CD14-positive monocyte (primary cell): ENCODE data around the gene WSB2. TPM values are rescaled to one million over a fixed set of nuclear protein-coding genes. Genes with fewer than 3 reads are reported as not detected.
"Not testable (repeated sequence)": the region's sequence is repeated elsewhere in the genome, so short reads cannot be mapped to it uniquely, and the experiment has no call there.

Experiments
- DNase-seq, 3 donors: peaks; one replicate each; pipeline ENCODE4 v3.0.0-alpha.2; 2011 to 2022
- H2AFZ ChIP-seq: 2 replicates; pipeline ENCODE4 v1.6.0; 2012; ENCODE audit warnings: mild to moderate bottlenecking, low read depth, low read length, inconsistent platforms; ENCODE audit not compliant: insufficient read depth, poor library complexity, severe bottlenecking
- H3K27ac ChIP-seq, 2 donors: 1 replicate in 1 of 2; 2 replicates in 1 of 2; pipeline ENCODE4 v1.5.1; 2012 to 2013; ENCODE audit warnings: low read length in 2 of 2, control low read depth in 1 of 2, inconsistent platforms in 1 of 2, low read depth in 1 of 2, mild to moderate bottlenecking in 1 of 2
- H3K27me3 ChIP-seq, 2 donors: one replicate each; pipeline versions ENCODE4 v1.6.0 to v1.6.1; 2011 to 2013; ENCODE audit warnings: low read length in 2 of 2; ENCODE audit not compliant: control insufficient read depth in 2 of 2, insufficient read depth in 2 of 2
- H3K36me3 ChIP-seq, 2 donors: replicated peaks in 1 of 2; 1 replicate in 1 of 2; 2 replicates in 1 of 2; pipeline versions ENCODE4 v1.5.1 to v1.6.1; 2012 to 2013; ENCODE audit warnings: low read length in 2 of 2, control low read depth in 1 of 2, inconsistent platforms in 1 of 2, mild to moderate bottlenecking in 1 of 2; ENCODE audit not compliant: insufficient read depth in 2 of 2, control insufficient read depth in 1 of 2
- H3K4me1 ChIP-seq, 2 donors: 1 replicate in 1 of 2; 2 replicates in 1 of 2; pipeline versions ENCODE4 v1.5.1 to v1.6.1; 2012 to 2013; ENCODE audit warnings: low read length in 2 of 2, control low read depth in 1 of 2, inconsistent platforms in 1 of 2, mild to moderate bottlenecking in 1 of 2, moderate library complexity in 1 of 2; ENCODE audit not compliant: insufficient read depth in 2 of 2, control insufficient read depth in 1 of 2
- H3K4me2 ChIP-seq: replicated peaks from 2 replicates; pipeline ENCODE3; 2012; ENCODE audit warnings: low read length, moderate library complexity, mild to moderate bottlenecking; ENCODE audit not compliant: poor library complexity, severe bottlenecking; ENCODE audit errors: extremely low read depth
- H3K4me3 ChIP-seq, 3 experiments: fragments of 200-600 bp in 1 of 3; sonication (generic) in 1 of 3; replicated peaks in 1 of 3; 1 replicate in 2 of 3; 2 replicates in 1 of 3; pipeline ENCODE4 v1.5.1; 2011 to 2013; ENCODE audit warnings: low read length in 3 of 3, mild to moderate bottlenecking in 3 of 3, control low read depth in 2 of 3, low read depth in 2 of 3, inconsistent platforms in 1 of 3, moderate library complexity in 1 of 3
- H3K79me2 ChIP-seq: 2 replicates; pipeline ENCODE4 v1.6.0; 2012; ENCODE audit warnings: mild to moderate bottlenecking, control low read depth, inconsistent platforms, low read length, moderate library complexity; ENCODE audit not compliant: insufficient read depth
- H3K9ac ChIP-seq: 2 replicates; pipeline ENCODE4 v1.6.0; 2017; ENCODE audit warnings: low read length, mild to moderate bottlenecking; ENCODE audit not compliant: insufficient read depth, poor library complexity, severe bottlenecking
- H3K9me3 ChIP-seq, 2 donors: replicated peaks in 1 of 2; 1 replicate in 1 of 2; 2 replicates in 1 of 2; pipeline versions ENCODE4 v1.5.1 to v1.6.1; 2012 to 2013; ENCODE audit warnings: low read length in 2 of 2, control low read depth in 1 of 2; ENCODE audit not compliant: control insufficient read depth in 1 of 2, insufficient read depth in 1 of 2
- H4K20me1 ChIP-seq: 2 replicates; pipeline ENCODE4 v1.6.0; 2012; ENCODE audit warnings: mild to moderate bottlenecking, low read length, control low read depth, moderate library complexity; ENCODE audit not compliant: insufficient read depth
- H3K27ac Mint-ChIP-seq, 7 donors: one replicate each; pipeline ENCODE4 v1.8.0; 2020; ENCODE audit warnings: mild to moderate bottlenecking in 7 of 7, mixed read lengths in 7 of 7, moderate library complexity in 6 of 7, inconsistent platforms in 2 of 7
- H3K27me3 Mint-ChIP-seq, 3 donors: one replicate each; pipeline ENCODE4 v1.8.0; 2021 to 2022; ENCODE audit warnings: low read depth in 3 of 3, mild to moderate bottlenecking in 3 of 3, mixed read lengths in 3 of 3, moderate library complexity in 3 of 3, inconsistent platforms in 1 of 3
- H3K36me3 Mint-ChIP-seq, 2 donors: one replicate each; pipeline ENCODE4 v1.8.0; 2020; ENCODE audit warnings: mixed read lengths in 2 of 2, inconsistent platforms in 1 of 2, mild to moderate bottlenecking in 1 of 2
- H3K4me1 Mint-ChIP-seq: one replicate; pipeline ENCODE4 v1.8.0; 2020; ENCODE audit warnings: mild to moderate bottlenecking, mixed read lengths
- H3K4me3 Mint-ChIP-seq, 2 donors: one replicate each; pipeline ENCODE4 v1.8.0; 2020; ENCODE audit warnings: mild to moderate bottlenecking in 2 of 2, mixed read lengths in 2 of 2, moderate library complexity in 1 of 2
- H3K9me3 Mint-ChIP-seq, 7 donors: one replicate each; pipeline ENCODE4 v1.8.0; 2020 to 2022; ENCODE audit warnings: mixed read lengths in 7 of 7, mild to moderate bottlenecking in 6 of 7, moderate library complexity in 6 of 7, inconsistent platforms in 2 of 7
- CTCF ChIP-seq: fragments of 200-600 bp; IDR thresholded peaks from one replicate; pipeline ENCODE4 v1.8.0; 2022; ENCODE audit warnings: antibody characterized with exemption, mild to moderate bottlenecking
- WGBS: methylation state at CpG from one replicate; pipeline ENCODE4 v1.1.5; 2013; ENCODE audit warnings: missing lambda C conversion rate; ENCODE audit not compliant: insufficient coverage; 5-methylcytosine and 5-hydroxymethylcytosine counted together
- intact Hi-C, 2 donors: fragments of 100-400 bp; cut with micrococcal nuclease; formaldehyde crosslinking; loops; one replicate each; pipeline versions ENCODE4 v1.15.0 to v1.15.1; 2023
- polyA plus RNA-seq, 3 donors: library from polyadenylated mRNA; depleted of rRNA in 1 of 3; unstranded in 2 of 3; stranded (reverse) in 1 of 3; fragments of 300-500 nt in 2 of 3; fragments of >200 nt in 1 of 3; fragmentation: Illumina TruSeq in 2 of 3; gene quantifications; 1 replicate in 2 of 3; 2 replicates in 1 of 3; pipeline ENCODE4 v1.2.3, GENCODE V29; 2012 to 2021

WSB2 gene
- polyA plus RNA-seq, 3 donors: 25.4 to 36.3 (median 25.8) TPM

- H3K9me3 Mint-ChIP-seq: peaks cover 0 to 7% (median 2%) of the 10 kb centered on the region in 7 donors
- Histone ChIP-seq H3K4me3 (no peak overlapping the region), H3K36me3 (no peaks in the 10 kb centered on the region), H3K4me2 (no peak overlapping the region), H3K4me1 (no peaks in the 10 kb centered on the region), H3K27me3 (no peaks in the 10 kb centered on the region), H3K9me3 (no peaks in the 10 kb centered on the region), H2AFZ (no peak overlapping the region), H4K20me1 (no peaks in the 10 kb centered on the region), H3K27ac (no peak overlapping the region), H3K9ac (no peak overlapping the region), H3K79me2 (no peaks in the 10 kb centered on the region)
- peaks cover 6 to 10% (median 10%) of the 10 kb centered on the region in 3 donors for H3K27me3 Mint-ChIP-seq
- intact Hi-C loops: no loop called here
- H3K36me3 Mint-ChIP-seq: no peaks in the 10 kb centered on the region
- H3K27ac Mint-ChIP-seq: no peak overlapping the region
- no peak overlapping the region for H3K4me3 Mint-ChIP-seq
- H3K4me1 Mint-ChIP-seq: peaks cover under 1% of the 10 kb centered on the region
- no peak for TF ChIP-seq CTCF
- 100% methylated on average over 1 of the region's 3 CpGs for WGBS
- DNase-seq: no peak
These were observed 50.1 kb downstream of the WSB2 start for GRCh38 chr12:118010903-118011302.

- H3K27ac Mint-ChIP-seq, H3K27me3 ChIP-seq, H4K20me1 ChIP-seq, H3K4me3 Mint-ChIP-seq, H3K4me1 Mint-ChIP-seq, DNase-seq, H2AFZ ChIP-seq, H3K36me3 ChIP-seq, H3K4me2 ChIP-seq, H3K27ac ChIP-seq, intact Hi-C loops, H3K9ac ChIP-seq, H3K79me2 ChIP-seq, H3K36me3 Mint-ChIP-seq, H3K4me1 ChIP-seq, H3K9me3 Mint-ChIP-seq, H3K9me3 ChIP-seq, H3K4me3 ChIP-seq: not testable (repeated sequence)
- WGBS: no CpG with 5 or more reads among the region's 2 CpGs
- H3K27me3 Mint-ChIP-seq: peaks cover 5 to 13% (median 8%) of the 10 kb centered on the region in 3 donors
These were observed 61.2 kb downstream of the WSB2 start for GRCh38 chr12:117999806-118000205.
